ENCODE results near the gene HNRNPM. TPM values are rescaled to one million over a fixed set of nuclear protein-coding genes. Genes with fewer than 3 reads are reported as not detected.

The HNRNPM gene
- total and polyA plus RNA-seq, 3 donors from 2014 or later = 164 to 198 (median 177) TPM

DNA sequence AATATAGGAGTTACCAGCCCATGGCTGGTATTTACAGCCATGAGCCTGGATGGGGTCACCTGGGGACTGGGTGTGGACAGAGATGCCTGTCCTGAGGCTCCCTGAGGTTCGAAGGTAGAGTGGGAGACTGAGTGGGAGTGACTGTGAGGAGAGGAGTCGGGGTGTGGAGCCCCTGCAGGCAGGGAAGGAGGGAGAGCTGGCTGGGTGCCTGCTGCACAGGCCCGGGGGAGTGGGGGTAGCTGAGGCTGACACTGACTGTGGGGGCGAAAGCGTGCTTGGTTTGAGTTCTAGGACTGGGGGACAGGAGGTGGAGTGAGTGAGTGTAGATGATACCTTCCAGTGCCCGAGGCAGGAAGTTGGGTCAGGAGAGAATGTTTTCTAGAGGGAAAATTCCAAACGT lies 47.5 kb upstream of the HNRNPM start:
- intact Hi-C loops (cut with DNase I; ENCODE audit: low total_unique reads) = no loop called here
- TF ChIP-seq, protein P1, sequence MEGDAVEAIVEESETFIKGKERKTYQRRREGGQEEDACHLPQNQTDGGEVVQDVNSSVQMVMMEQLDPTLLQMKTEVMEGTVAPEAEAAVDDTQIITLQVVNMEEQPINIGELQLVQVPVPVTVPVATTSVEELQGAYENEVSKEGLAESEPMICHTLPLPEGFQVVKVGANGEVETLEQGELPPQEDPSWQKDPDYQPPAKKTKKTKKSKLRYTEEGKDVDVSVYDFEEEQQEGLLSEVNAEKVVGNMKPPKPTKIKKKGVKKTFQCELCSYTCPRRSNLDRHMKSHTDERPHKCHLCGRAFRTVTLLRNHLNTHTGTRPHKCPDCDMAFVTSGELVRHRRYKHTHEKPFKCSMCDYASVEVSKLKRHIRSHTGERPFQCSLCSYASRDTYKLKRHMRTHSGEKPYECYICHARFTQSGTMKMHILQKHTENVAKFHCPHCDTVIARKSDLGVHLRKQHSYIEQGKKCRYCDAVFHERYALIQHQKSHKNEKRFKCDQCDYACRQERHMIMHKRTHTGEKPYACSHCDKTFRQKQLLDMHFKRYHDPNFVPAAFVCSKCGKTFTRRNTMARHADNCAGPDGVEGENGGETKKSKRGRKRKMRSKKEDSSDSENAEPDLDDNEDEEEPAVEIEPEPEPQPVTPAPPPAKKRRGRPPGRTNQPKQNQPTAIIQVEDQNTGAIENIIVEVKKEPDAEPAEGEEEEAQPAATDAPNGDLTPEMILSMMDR (IDR thresholded peaks at IDR 0.05) = no peak
- no peak for TF ChIP-seq POLR2A (IDR thresholded peaks at IDR 0.05)
- 41 to 51% methylated on average over 5 to 7 of the region's 7 CpGs for WGBS, 2 donors
- Histone ChIP-seq H3K9me3 (no peaks in the 10 kb centered on the region), H3K36me3 (ENCODE audit: low read depth, missing control alignments) (no peaks in the 10 kb centered on the region), H3K27me3 (no peaks in the 10 kb centered on the region), H3K27ac (no peak overlapping the region), H3K4me3 (no peak overlapping the region), H3K4me1 (peaks cover 46% of the 10 kb centered on the region)
- DNase-seq = no peak

DNA sequence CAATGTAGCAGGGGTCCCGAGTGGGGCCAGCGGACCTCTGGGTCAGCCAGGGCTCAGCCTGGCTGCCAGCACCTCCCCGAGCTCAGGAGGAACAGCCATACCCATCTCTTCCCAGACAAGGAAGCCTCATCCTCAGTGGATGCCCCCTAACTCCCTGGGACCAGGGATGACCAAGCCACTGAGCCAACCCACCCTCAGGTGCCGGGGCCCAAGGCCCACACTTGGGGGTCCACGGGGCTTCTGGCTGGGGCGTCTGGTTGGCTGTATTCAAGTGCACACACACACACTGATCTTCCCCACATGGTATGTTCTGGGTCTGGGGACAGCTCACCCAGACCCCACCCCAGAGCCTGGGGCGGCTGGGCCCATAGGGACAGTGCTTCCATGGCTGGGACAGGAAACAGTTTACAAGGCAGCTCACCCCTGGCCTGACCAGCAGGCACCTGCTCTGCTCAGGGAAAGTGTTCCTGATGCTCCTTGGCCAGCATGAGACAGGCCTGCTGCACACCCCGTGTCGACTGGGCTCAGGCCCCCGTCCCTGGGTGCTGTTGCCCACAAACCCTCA lies 46.9 kb upstream of the HNRNPM start:
- Histone ChIP-seq H3K4me3 (no peak overlapping the region), H3K27me3 (no peaks in the 10 kb centered on the region), H3K27ac (no peak overlapping the region), H3K4me1 (peaks cover 42% of the 10 kb centered on the region), H3K36me3 (ENCODE audit: low read depth, missing control alignments) (no peaks in the 10 kb centered on the region), H3K9me3 (no peaks in the 10 kb centered on the region)
- intact Hi-C loops (cut with DNase I; ENCODE audit: low total_unique reads) = no loop called here
- no peak for DNase-seq
- TF ChIP-seq, protein P1 (IDR thresholded peaks at IDR 0.05) = no peak
- no peak for TF ChIP-seq POLR2A (IDR thresholded peaks at IDR 0.05)
- 76 to 85% methylated on average over 3 to 10 of the region's 10 CpGs for WGBS, 2 donors

DNA sequence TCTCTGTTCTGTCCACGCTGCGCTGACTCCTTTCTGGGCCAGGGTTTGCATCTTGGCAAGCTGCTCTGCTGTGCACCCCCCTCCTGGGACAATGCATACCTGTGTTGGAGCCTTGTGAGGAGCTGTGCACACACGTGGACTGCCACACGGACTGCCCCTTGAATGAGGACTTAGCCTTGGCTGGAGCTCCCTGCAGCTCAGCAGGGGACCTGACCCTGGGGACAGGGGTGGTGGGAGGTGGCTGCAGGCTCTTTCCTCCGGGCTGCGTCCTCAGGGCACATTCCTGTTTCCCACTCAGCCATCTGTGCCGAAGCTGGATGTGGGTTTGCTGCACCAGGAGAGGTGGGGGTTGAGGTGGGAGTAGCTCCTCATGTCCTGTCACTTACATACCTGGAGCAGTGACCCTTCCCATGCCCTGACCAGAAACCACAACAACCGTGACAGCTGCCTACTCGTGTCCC lies 46.4 kb upstream of the HNRNPM start:
- Histone ChIP-seq H3K4me3 (no peak overlapping the region), H3K27ac (no peak overlapping the region), H3K9me3 (no peaks in the 10 kb centered on the region), H3K4me1 (peaks cover 36% of the 10 kb centered on the region), H3K27me3 (no peaks in the 10 kb centered on the region), H3K36me3 (ENCODE audit: low read depth, missing control alignments) (no peaks in the 10 kb centered on the region)
- intact Hi-C loops (cut with DNase I; ENCODE audit: low total_unique reads) = no loop called here
- TF ChIP-seq, protein P1 (IDR thresholded peaks at IDR 0.05) = no peak
- no peak for TF ChIP-seq POLR2A (IDR thresholded peaks at IDR 0.05)
- no peak for DNase-seq
- 26 to 36% methylated on average over 4 to 9 of the region's 9 CpGs for WGBS, 2 donors

DNA sequence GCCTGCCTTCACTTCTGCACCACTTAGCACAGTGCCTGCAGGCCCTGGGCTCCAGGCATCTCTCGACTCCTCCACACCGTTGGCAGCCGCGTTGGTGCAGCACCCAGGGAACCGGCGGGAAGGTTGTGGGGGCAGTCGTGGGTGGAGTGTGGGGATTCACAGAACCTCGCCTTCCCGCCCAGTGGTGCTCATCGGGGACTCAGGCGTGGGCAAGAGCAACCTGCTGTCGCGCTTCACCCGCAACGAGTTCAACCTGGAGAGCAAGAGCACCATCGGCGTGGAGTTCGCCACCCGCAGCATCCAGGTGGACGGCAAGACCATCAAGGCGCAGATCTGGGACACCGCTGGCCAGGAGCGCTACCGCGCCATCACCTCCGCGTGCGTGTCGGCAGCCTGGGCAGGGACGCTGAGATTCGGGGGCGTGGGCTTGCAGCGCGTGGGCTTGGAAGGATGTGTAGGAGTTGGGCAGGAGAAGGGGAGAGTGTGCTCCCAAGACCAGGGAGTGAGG lies 45.0 kb upstream of the HNRNPM start:
- no peak for DNase-seq
- no peak for TF ChIP-seq POLR2A (IDR thresholded peaks at IDR 0.05)
- TF ChIP-seq, protein P1 (IDR thresholded peaks at IDR 0.05) = no peak
- Histone ChIP-seq H3K36me3 (ENCODE audit: low read depth, missing control alignments) (no peaks in the 10 kb centered on the region), H3K27ac (no peak overlapping the region), H3K4me3 (no peak overlapping the region), H3K4me1 (peaks cover 30% of the 10 kb centered on the region), H3K27me3 (no peaks in the 10 kb centered on the region), H3K9me3 (no peaks in the 10 kb centered on the region)
- intact Hi-C loops (cut with DNase I; ENCODE audit: low total_unique reads) = no loop called here
- WGBS, 2 donors = 93 to 99% methylated on average over 16 to 30 of the region's 34 CpGs

DNA sequence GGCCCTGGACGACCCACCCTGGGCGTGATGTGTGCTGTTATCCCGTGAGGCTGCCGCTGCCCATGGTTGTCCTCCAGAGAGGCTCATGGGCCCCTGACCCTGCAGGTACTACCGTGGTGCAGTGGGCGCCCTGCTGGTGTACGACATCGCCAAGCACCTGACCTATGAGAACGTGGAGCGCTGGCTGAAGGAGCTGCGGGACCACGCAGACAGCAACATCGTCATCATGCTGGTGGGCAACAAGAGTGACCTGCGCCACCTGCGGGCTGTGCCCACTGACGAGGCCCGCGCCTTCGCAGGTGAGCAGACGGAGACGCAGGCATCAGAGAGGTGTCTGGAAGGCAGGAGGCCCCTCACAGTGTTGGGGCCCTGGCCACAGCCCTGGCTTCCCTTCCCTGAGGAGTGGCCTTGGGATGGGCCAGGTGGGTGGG lies 42.8 kb upstream of the HNRNPM start:
- DNase-seq = no peak
- no peak overlapping the region for H3K4me3 ChIP-seq
- no peaks in the 10 kb centered on the region for H3K36me3 ChIP-seq (ENCODE audit: low read depth, missing control alignments)
- peaks cover 29% of the 10 kb centered on the region for H3K4me1 ChIP-seq
- intact Hi-C loops (cut with DNase I; ENCODE audit: low total_unique reads) = no loop called here
- H3K27me3 ChIP-seq = no peaks in the 10 kb centered on the region
- H3K9me3 ChIP-seq = no peaks in the 10 kb centered on the region
- no peak for TF ChIP-seq POLR2A (IDR thresholded peaks at IDR 0.05)
- TF ChIP-seq, protein P1 (IDR thresholded peaks at IDR 0.05) = no peak
- 94% methylated on average over 21 of the region's 21 CpGs; no CpG with 5 or more reads in 1 of the 2 donors for WGBS, 2 donors
- H3K27ac ChIP-seq = no peak overlapping the region

Data from testis (tissue), 3 donors.